WTC11 (cell line): ENCODE measurements around the gene ZBTB16. TPM values are rescaled to one million over a fixed set of nuclear protein-coding genes. Genes with fewer than 3 reads are reported as not detected.

Experiments used
- ATAC-seq: fragments of 200-7000 bp; cut with Tn5 transposase; 2 replicates; pipeline ENCODE4 v1.10.0; 2021; ENCODE audit warnings: mild to moderate bottlenecking, moderate library complexity
- CTCF ChIA-PET: fragments of 300-600 bp; sonication (Branson Sonifier 250); formaldehyde crosslinking; loops from one replicate; lab custom pipeline; 2021; ENCODE audit warnings: antibody characterized with exemption; lab: Charles Lee
- POLR2A ChIA-PET: fragments of 350-600 bp; sonication (Branson Sonifier 250); formaldehyde crosslinking; loops from one replicate; lab custom pipeline; 2021; ENCODE audit warnings: antibody characterized with exemption; lab: Charles Lee
- DNase-seq: peaks from one replicate; pipeline ENCODE4 v3.0.0; 2021; ENCODE audit warnings: low spot score
- H3K27ac Mint-ChIP-seq: 2 replicates; pipeline ENCODE4 v1.8.0; 2021; ENCODE audit warnings: mixed read lengths
- H3K27me3 Mint-ChIP-seq: 2 replicates; pipeline ENCODE4 v1.8.0; 2021; ENCODE audit warnings: low read depth, mild to moderate bottlenecking, moderate library complexity, mixed read lengths
- H3K36me3 Mint-ChIP-seq: 2 replicates; pipeline ENCODE4 v1.8.0; 2021; ENCODE audit warnings: mixed read lengths
- H3K4me1 Mint-ChIP-seq: 2 replicates; pipeline ENCODE4 v1.8.0; 2022; ENCODE audit warnings: mixed read lengths
- H3K4me3 Mint-ChIP-seq: 2 replicates; pipeline ENCODE4 v1.8.0; 2021; ENCODE audit warnings: mild to moderate bottlenecking, moderate library complexity, mixed read lengths
- H3K9me3 Mint-ChIP-seq: 2 replicates; pipeline ENCODE4 v1.8.0; 2021; ENCODE audit warnings: mixed read lengths
- CTCF ChIP-seq: fragments of 200-600 bp; IDR thresholded peaks from 2 replicates; pipeline ENCODE4 v1.8.0; 2022; ENCODE audit warnings: antibody characterized with exemption
- E2F1 ChIP-seq: sonication (generic); formaldehyde crosslinking; IDR thresholded peaks from 2 replicates; pipeline ENCODE4 v1.8.0; 2022; ENCODE audit warnings: mild to moderate bottlenecking, missing genetic modification reagents
- ESRRA ChIP-seq: sonication (generic); formaldehyde crosslinking; IDR thresholded peaks from 2 replicates; pipeline ENCODE4 v1.8.1; 2022; ENCODE audit warnings: mild to moderate bottlenecking, missing genetic modification reagents, borderline replicate concordance
- ETV6 ChIP-seq: sonication (generic); formaldehyde crosslinking; IDR thresholded peaks from 2 replicates; pipeline ENCODE4 v1.8.1; 2022; ENCODE audit warnings: mild to moderate bottlenecking, missing genetic modification reagents
- HMGXB4 ChIP-seq: sonication (generic); formaldehyde crosslinking; IDR thresholded peaks from 2 replicates; pipeline ENCODE4 v1.8.1; 2023; ENCODE audit warnings: mild to moderate bottlenecking, moderate library complexity, missing genetic modification reagents
- JUN ChIP-seq: sonication (generic); formaldehyde crosslinking; IDR thresholded peaks from 2 replicates; pipeline ENCODE4 v1.8.0; 2023; ENCODE audit warnings: mild to moderate bottlenecking, missing genetic modification reagents
- MYBL2 ChIP-seq: sonication (generic); formaldehyde crosslinking; IDR thresholded peaks from 2 replicates; pipeline ENCODE4 v1.8.1; 2023; ENCODE audit warnings: mild to moderate bottlenecking, moderate library complexity, missing genetic modification reagents
- NFATC4 ChIP-seq: fragments of 250-450 bp; sonication (Bioruptor Pico); IDR thresholded peaks from 2 replicates; pipeline ENCODE4 v1.9.0; 2021; ENCODE audit warnings: mild to moderate bottlenecking
- PRRX2 ChIP-seq: fragments of 250-450 bp; sonication (Bioruptor Pico); IDR thresholded peaks from 2 replicates; pipeline ENCODE4 v1.8.0; 2021; ENCODE audit warnings: mild to moderate bottlenecking
- RELA ChIP-seq: sonication (generic); formaldehyde crosslinking; IDR thresholded peaks from 2 replicates; pipeline ENCODE4 v1.8.1; 2022; ENCODE audit warnings: missing genetic modification reagents, mild to moderate bottlenecking, borderline replicate concordance
- TEAD1 ChIP-seq: sonication (generic); formaldehyde crosslinking; IDR thresholded peaks from 2 replicates; pipeline ENCODE4 v1.8.0; 2022; ENCODE audit warnings: mild to moderate bottlenecking, missing genetic modification reagents
- ZMAT4 ChIP-seq: fragments of 250-450 bp; sonication (Bioruptor Pico); IDR thresholded peaks from 2 replicates; pipeline ENCODE4 v1.9.0; 2021; ENCODE audit warnings: mild to moderate bottlenecking
- ZNF232 ChIP-seq: sonication (generic); formaldehyde crosslinking; IDR thresholded peaks from 2 replicates; pipeline ENCODE4 v1.8.0; 2022; ENCODE audit warnings: mild to moderate bottlenecking, missing genetic modification reagents
- ZNF281 ChIP-seq: sonication (generic); formaldehyde crosslinking; IDR thresholded peaks from 2 replicates; pipeline ENCODE4 v1.8.0; 2023; ENCODE audit warnings: mild to moderate bottlenecking, missing genetic modification reagents
- ZNF425 ChIP-seq: fragments of 250-450 bp; sonication (Bioruptor Pico); conservative IDR thresholded peaks from 2 replicates; pipeline ENCODE4 v1.9.0; 2021; ENCODE audit warnings: mild to moderate bottlenecking
- total RNA-seq: library from RNA; stranded (reverse); gene quantifications from 3 replicates; pipeline ENCODE4 v1.2.3, GENCODE V29; 2021
- TF ChIP-seq, protein P1 (sequence below): sonication (generic); formaldehyde crosslinking; IDR thresholded peaks from 2 replicates; pipeline ENCODE4 v1.8.1; 2022; ENCODE audit warnings: mild to moderate bottlenecking, missing genetic modification reagents, moderate library complexity, borderline replicate concordance
- TF ChIP-seq, protein P2 (sequence below): sonication (generic); formaldehyde crosslinking; IDR thresholded peaks from 2 replicates; pipeline ENCODE4 v1.8.0; 2022; ENCODE audit warnings: mild to moderate bottlenecking, missing genetic modification reagents
- TF ChIP-seq, protein P3 (sequence below): fragments of 250-450 bp; sonication (Bioruptor Pico); IDR thresholded peaks from 2 replicates; pipeline ENCODE4 v1.9.0; 2021; ENCODE audit warnings: moderate library complexity, mild to moderate bottlenecking, inconsistent platforms, borderline replicate concordance

ZBTB16 gene
- total RNA-seq, 1 experiment from 2014 or later = 0.57 TPM

DNA sequence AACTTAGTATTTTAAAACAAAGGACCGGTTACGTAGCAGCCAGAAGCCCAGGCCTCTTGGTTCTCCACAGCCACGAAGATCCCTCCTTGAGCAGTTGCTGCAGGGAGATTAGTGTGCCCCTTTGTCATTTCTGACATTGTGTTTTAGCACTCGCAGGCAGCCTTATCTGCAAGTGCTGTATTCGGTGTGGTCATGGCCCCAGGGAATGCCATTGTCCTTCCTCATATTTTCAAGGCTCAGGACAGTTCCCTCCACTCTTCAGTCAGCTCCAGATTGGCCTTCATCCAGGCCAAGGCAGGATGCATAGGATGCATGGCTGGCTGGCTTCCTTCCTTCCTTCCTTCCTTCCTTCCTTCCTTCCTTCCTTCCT, 88.5 kb downstream of the ZBTB16 start:
- TF ChIP-seq RELA (CRISPR knock-in tag) = no peak
- no peak for TF ChIP-seq CTCF
- TF ChIP-seq ZNF425 (CRISPR knock-in tag) = no peak
- no peak for TF ChIP-seq JUN
- TF ChIP-seq TEAD1 = no peak
- no peak for TF ChIP-seq HMGXB4 (CRISPR knock-in tag)
- TF ChIP-seq, protein P1, sequence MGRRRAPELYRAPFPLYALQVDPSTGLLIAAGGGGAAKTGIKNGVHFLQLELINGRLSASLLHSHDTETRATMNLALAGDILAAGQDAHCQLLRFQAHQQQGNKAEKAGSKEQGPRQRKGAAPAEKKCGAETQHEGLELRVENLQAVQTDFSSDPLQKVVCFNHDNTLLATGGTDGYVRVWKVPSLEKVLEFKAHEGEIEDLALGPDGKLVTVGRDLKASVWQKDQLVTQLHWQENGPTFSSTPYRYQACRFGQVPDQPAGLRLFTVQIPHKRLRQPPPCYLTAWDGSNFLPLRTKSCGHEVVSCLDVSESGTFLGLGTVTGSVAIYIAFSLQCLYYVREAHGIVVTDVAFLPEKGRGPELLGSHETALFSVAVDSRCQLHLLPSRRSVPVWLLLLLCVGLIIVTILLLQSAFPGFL (CRISPR knock-in tag) = no peak
- TF ChIP-seq ETV6 (CRISPR knock-in tag) = no peak
- TF ChIP-seq ZNF281 (CRISPR knock-in tag) = no peak
- TF ChIP-seq MYBL2 (CRISPR knock-in tag) = no peak
- no peak for TF ChIP-seq ZMAT4 (CRISPR knock-in tag)
- TF ChIP-seq, protein P2, sequence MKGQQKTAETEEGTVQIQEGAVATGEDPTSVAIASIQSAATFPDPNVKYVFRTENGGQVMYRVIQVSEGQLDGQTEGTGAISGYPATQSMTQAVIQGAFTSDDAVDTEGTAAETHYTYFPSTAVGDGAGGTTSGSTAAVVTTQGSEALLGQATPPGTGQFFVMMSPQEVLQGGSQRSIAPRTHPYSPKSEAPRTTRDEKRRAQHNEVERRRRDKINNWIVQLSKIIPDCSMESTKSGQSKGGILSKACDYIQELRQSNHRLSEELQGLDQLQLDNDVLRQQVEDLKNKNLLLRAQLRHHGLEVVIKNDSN (CRISPR knock-in tag) = no peak
- no peak for TF ChIP-seq PRRX2 (CRISPR knock-in tag)
- no peak for TF ChIP-seq E2F1 (CRISPR knock-in tag)
- TF ChIP-seq, protein P3, sequence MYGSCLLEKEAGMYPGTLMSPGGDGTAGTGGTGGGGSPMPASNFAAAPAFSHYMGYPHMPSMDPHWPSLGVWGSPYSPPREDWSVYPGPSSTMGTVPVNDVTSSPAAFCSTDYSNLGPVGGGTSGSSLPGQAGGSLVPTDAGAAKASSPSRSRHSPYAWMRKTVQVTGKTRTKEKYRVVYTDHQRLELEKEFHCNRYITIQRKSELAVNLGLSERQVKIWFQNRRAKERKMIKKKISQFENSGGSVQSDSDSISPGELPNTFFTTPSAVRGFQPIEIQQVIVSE = no peak
- no peak for TF ChIP-seq ESRRA (CRISPR knock-in tag)
- no peak for TF ChIP-seq NFATC4
- TF ChIP-seq ZNF232 (CRISPR knock-in tag) = no peak
- Mint-ChIP-seq H3K27ac (no peak overlapping the region), H3K36me3 (no peaks in the 10 kb centered on the region), H3K9me3 (no peaks in the 10 kb centered on the region), H3K4me1 (peaks cover 16% of the 10 kb centered on the region), H3K4me3 (no peak overlapping the region), H3K27me3 (no peaks in the 10 kb centered on the region)
- CTCF ChIA-PET = no interaction called here
- no peak for ATAC-seq
- no peak for DNase-seq
- POLR2A ChIA-PET = no interaction called here
